Upper lobe of left lung (tissue), 6 donors: ENCODE results near the gene MTCP1. TPM values are rescaled to one million over a fixed set of nuclear protein-coding genes. Genes with fewer than 3 reads are reported as not detected.

Experiments used
- ATAC-seq, 2 donors: fragments of 200-7000 bp; cut with Tn5 transposase; one replicate each; pipeline ENCODE4 v1.9.1; 2022; ENCODE audit warnings: mild to moderate bottlenecking in 2 of 2, moderate library complexity in 2 of 2; ENCODE audit not compliant: low FRiP score in 2 of 2
- DNase-seq, 2 donors: peaks; one replicate each; pipeline ENCODE4 v3.0.0-alpha.2; 2019 to 2020
- H3K27ac ChIP-seq, 4 donors: fragments of 200-600 bp; sonication (generic); one replicate each; pipeline ENCODE4 v1.5.1; 2016 to 2019
- H3K27me3 ChIP-seq, 4 donors: fragments of 200-600 bp; sonication (generic); one replicate each; pipeline ENCODE4 v1.5.1; 2017 to 2019
- H3K36me3 ChIP-seq, 4 donors: fragments of 200-600 bp; sonication (generic); one replicate each; pipeline ENCODE4 v1.5.1; 2016 to 2019
- H3K4me1 ChIP-seq, 4 donors: fragments of 200-600 bp; sonication (generic); one replicate each; pipeline ENCODE4 v1.5.1; 2018 to 2019
- H3K4me3 ChIP-seq, 4 donors: fragments of 200-600 bp; sonication (generic); one replicate each; pipeline ENCODE4 v1.5.1; 2017 to 2019; ENCODE audit warnings: mild to moderate bottlenecking in 2 of 4, moderate library complexity in 1 of 4
- H3K9me3 ChIP-seq, 4 donors: fragments of 200-600 bp; sonication (generic); one replicate each; pipeline ENCODE4 v1.5.1; 2018 to 2019
- CTCF ChIP-seq, 6 experiments: fragments of 450-650 bp in 4 of 6; fragments of 200-600 bp in 2 of 6; sonication (generic) in 2 of 6; IDR thresholded peaks; one replicate each; pipeline ENCODE4 v1.5.1; 2016 to 2019; ENCODE audit warnings: antibody characterized with exemption in 6 of 6
- EP300 ChIP-seq, 4 donors: sonication (generic); formaldehyde crosslinking; IDR thresholded peaks; one replicate each; pipeline ENCODE4 v1.5.1; 2017; ENCODE audit warnings: antibody characterized with exemption in 4 of 4, control low read depth in 2 of 4
- POLR2A ChIP-seq, 4 donors: fragments of 450-650 bp; IDR thresholded peaks; one replicate each; pipeline ENCODE4 v1.5.1; 2016 to 2017; ENCODE audit warnings: antibody characterized with exemption in 4 of 4, mild to moderate bottlenecking in 2 of 4
- POLR2AphosphoS5 ChIP-seq, 2 donors: sonication (generic); formaldehyde crosslinking; IDR thresholded peaks; one replicate each; pipeline ENCODE4 v1.5.1; 2017; ENCODE audit warnings: antibody characterized with exemption in 2 of 2
- WGBS, 2 donors: methylation state at CpG; one replicate each; pipeline ENCODE4 v1.1.5; 2017 to 2018; 5-methylcytosine and 5-hydroxymethylcytosine counted together
- total RNA-seq, 6 donors: library from RNA; depleted of rRNA in 4 of 6; stranded (reverse); fragments of >200 nt in 4 of 6; gene quantifications; one replicate each; pipeline versions ENCODE4 v1.1.0 to v1.2.1, GENCODE V29; 2016 to 2021
- donor health status: DM: no; HTN: no; CAD: no; lungs with moderate emphysema.
- donor health status: DM: no; HTN: yes; CAD: no; lungs with severe emphysema.

MTCP1 gene
- total RNA-seq, 6 donors from 2014 or later: 3.4 to 12.3 (median 8.0) TPM

DNA sequence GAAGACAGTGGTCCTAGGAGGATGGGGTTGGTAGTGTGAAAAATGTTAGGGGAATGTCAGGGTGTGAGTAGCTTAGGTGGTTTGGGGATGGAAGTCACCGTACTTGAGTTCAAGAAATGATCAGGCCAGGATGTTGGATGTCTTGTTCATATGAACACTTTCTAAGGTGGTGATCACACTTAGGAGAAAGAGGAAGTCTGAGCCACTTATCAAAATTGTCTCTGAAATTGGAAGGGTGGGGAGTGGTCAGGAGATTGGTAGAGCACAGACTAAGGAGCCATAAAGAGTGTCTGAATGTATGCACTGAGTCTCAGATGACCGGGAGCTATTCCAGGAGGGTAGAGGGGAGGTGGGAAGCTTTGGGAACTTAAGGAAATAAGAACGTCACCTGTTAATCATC, 17.3 kb downstream of the MTCP1 start:
- TF ChIP-seq POLR2A (IDR thresholded peaks at IDR 0.05) (no peak), POLR2AphosphoS5 (IDR thresholded peaks at IDR 0.05) (no peak), CTCF (IDR thresholded peaks at IDR 0.05) (no peak), EP300 (IDR thresholded peaks at IDR 0.05) (no peak)
- Histone ChIP-seq H3K4me1 (peaks cover 0 to 7% (median 3%) of the 10 kb centered on the region in 4 donors), H3K27me3 (no peaks in the 10 kb centered on the region), H3K36me3 (peaks cover 0 to 14% (median 0%) of the 10 kb centered on the region in 4 donors), H3K4me3 (no peak overlapping the region), H3K9me3 (no peaks in the 10 kb centered on the region), H3K27ac (no peak overlapping the region)
- no peak for ATAC-seq
- 83 to 95% methylated on average over 3 of the region's 3 CpGs for WGBS, 2 donors
- no peak for DNase-seq

DNA sequence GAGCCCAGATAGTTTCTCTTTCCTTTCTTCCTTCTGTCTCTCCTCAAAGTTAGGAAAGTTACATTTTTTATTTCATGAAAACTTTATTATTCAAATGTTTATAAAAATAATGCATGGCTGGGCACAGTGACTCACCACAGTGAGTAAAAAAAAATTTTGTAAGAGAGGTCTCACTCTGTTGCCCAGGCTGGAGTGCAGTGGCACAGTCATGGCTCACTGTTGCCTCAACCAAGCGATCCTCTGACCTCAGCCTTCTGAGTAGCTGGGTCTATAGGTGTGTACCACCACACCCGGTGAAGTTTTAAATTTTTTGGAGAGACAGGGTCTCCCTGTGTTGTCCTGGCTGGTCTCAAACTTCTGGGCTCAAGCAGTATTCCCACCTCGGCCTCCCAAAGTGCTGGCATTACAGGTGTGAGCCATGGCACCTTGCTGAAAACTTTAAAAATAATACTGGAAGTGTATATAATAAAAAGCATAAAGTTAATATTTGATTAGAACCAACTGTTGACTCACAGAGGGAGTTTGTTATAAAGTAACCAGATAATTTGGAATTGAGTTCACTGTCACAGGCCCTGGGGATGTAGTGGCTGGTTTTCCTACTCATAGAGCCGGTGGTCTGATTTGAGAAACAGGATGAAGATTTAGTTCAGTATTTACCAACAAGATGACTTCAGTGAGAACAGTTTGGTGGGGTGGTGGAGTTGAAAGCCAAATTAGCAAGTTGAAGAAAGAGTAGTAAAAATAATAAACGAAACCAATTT, 18.0 kb downstream of the MTCP1 start:
- no peak overlapping the region for H3K4me3 ChIP-seq
- no peak for ATAC-seq
- TF ChIP-seq CTCF (IDR thresholded peaks at IDR 0.05): no peak
- no peak for TF ChIP-seq POLR2AphosphoS5 (IDR thresholded peaks at IDR 0.05)
- no peak for TF ChIP-seq EP300 (IDR thresholded peaks at IDR 0.05)
- no peak for TF ChIP-seq POLR2A (IDR thresholded peaks at IDR 0.05)
- peaks cover 0 to 7% (median 3%) of the 10 kb centered on the region in 4 donors for H3K4me1 ChIP-seq
- no peaks in the 10 kb centered on the region for H3K27me3 ChIP-seq
- H3K9me3 ChIP-seq: no peaks in the 10 kb centered on the region
- DNase-seq: no peak
- peaks cover 0 to 15% (median 0%) of the 10 kb centered on the region in 4 donors for H3K36me3 ChIP-seq
- WGBS, 2 donors: 64 to 84% methylated on average over 5 of the region's 5 CpGs
- H3K27ac ChIP-seq: no peak overlapping the region

- Histone ChIP-seq H3K27ac (no peak overlapping the region), H3K4me1 (peaks cover 0 to 2% (median 0%) of the 10 kb centered on the region in 4 donors), H3K27me3 (no peaks in the 10 kb centered on the region), H3K9me3 (no peaks in the 10 kb centered on the region), H3K36me3 (peaks cover 0 to 15% (median 2%) of the 10 kb centered on the region in 4 donors), H3K4me3 (no peak overlapping the region)
- peak in 1 of 2 donors; percentile 39 for ATAC-seq
- peak in 3 of 6 experiments; percentile 37 to 40 (median 38) for TF ChIP-seq CTCF (IDR thresholded peaks at IDR 0.05)
- TF ChIP-seq EP300 (IDR thresholded peaks at IDR 0.05): no peak
- WGBS, 2 donors: 43 to 58% methylated on average over 7 to 9 of the region's 9 CpGs
- peak in 1 of 2 donors; percentile 38 for DNase-seq
These were observed 21.8 kb downstream of the MTCP1 start for GRCh38 chrX:155048977-155049619.

DNA sequence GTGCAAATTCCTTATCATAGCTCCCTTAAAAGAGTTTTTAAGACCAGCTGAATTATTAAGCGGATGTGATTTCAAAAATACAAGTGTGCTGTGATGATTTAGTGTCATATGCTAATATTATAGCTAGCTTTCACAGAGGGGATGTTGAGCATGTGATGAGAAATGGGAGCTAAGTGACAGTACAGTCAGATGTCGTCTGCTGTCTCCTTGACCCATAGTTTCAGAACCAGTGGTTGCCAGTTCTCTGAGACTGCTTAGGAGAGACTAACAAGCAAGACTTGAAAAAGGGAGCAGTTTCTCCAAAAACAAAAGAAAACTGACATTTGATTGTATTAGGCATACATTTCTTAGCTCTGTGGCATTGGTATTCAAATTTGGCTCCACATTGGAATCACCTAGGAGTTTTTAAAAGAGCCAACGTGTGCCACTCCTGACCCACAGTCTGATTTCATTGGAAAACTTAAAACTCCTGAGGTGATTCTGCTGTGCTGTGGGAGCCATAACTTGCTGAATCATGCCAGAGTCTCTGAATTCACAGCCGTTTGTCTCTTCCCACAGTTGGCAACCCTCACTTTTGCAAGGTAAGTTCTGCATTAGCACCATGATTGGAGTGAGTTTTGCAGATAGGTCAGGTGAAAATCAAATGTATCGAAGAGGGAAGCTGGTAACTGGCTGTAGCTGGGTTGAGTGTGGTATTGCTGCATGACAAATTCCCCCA, 24.0 kb downstream of the MTCP1 start:
- ATAC-seq (no peak), DNase-seq (no peak)
- Histone ChIP-seq H3K36me3 (peaks cover 0 to 6% (median 2%) of the 10 kb centered on the region in 4 donors), H3K27me3 (no peaks in the 10 kb centered on the region), H3K4me1 (peaks cover 0 to 2% (median 0%) of the 10 kb centered on the region in 4 donors), H3K9me3 (no peaks in the 10 kb centered on the region), H3K27ac (no peak overlapping the region), H3K4me3 (no peak overlapping the region)
- TF ChIP-seq CTCF (IDR thresholded peaks at IDR 0.05): no peak
- TF ChIP-seq POLR2A (IDR thresholded peaks at IDR 0.05): no peak
- TF ChIP-seq POLR2AphosphoS5 (IDR thresholded peaks at IDR 0.05): no peak
- no peak for TF ChIP-seq EP300 (IDR thresholded peaks at IDR 0.05)
- WGBS, 2 donors: 63 to 98% methylated on average over 5 of the region's 5 CpGs
